Activated CD4-positive, alpha-beta T cell treated with anti-CD3 and anti-CD28 coated beads for 36 hours (primary cell): ENCODE measurements around the gene CRYBG2. TPM values are rescaled to one million over a fixed set of nuclear protein-coding genes. Genes with fewer than 3 reads are reported as not detected.
A peak's percentile ranks its signal among the peaks of the same experiment; 100 is the strongest.

Source experiments
- ATAC-seq: fragments of 200-7000 bp; cut with Tn5 transposase; one replicate; pipeline ENCODE4 v1.10.0; 2021; ENCODE audit warnings: mild to moderate bottlenecking, moderate library complexity
- CTCF ChIA-PET: fragments of 350-600 bp; sonication (Branson Sonifier 250); formaldehyde crosslinking; loops from one replicate; lab custom pipeline; 2021; ENCODE audit warnings: antibody characterized with exemption; lab: Charles Lee
- POLR2A ChIA-PET: fragments of 350-600 bp; sonication (Branson Sonifier 250); formaldehyde crosslinking; loops from one replicate; lab custom pipeline; 2021; ENCODE audit warnings: antibody characterized with exemption, inconsistent platforms; lab: Charles Lee
- DNase-seq: peaks from one replicate; pipeline ENCODE4 v3.0.0-alpha.2; 2020
- H3K27ac Mint-ChIP-seq: one replicate; pipeline ENCODE4 v1.8.0; 2021; ENCODE audit warnings: mixed read lengths
- H3K27me3 Mint-ChIP-seq: one replicate; pipeline ENCODE4 v1.8.0; 2021; ENCODE audit warnings: mixed read lengths
- H3K36me3 Mint-ChIP-seq: one replicate; pipeline ENCODE4 v1.8.0; 2021; ENCODE audit warnings: low read depth, mixed read lengths
- H3K4me1 Mint-ChIP-seq: one replicate; pipeline ENCODE4 v1.8.0; 2021; ENCODE audit warnings: mixed read lengths
- H3K4me3 Mint-ChIP-seq: one replicate; pipeline ENCODE4 v1.8.0; 2021; ENCODE audit warnings: mild to moderate bottlenecking, moderate library complexity, mixed read lengths
- H3K9me3 Mint-ChIP-seq: one replicate; pipeline ENCODE4 v1.8.0; 2021; ENCODE audit warnings: low read depth, mixed read lengths
- intact Hi-C, 2 experiments: fragments of 100-400 bp; cut with DNase I in 1 of 2; cut with micrococcal nuclease in 1 of 2; formaldehyde crosslinking; loops; one replicate each; pipeline versions ENCODE4 v1.14.2 to v1.15.1; 2022 to 2024; cut with DNase I, micrococcal nuclease
- total RNA-seq, 2 experiments: library from RNA; stranded (reverse); gene quantifications; one replicate each; pipeline ENCODE4 v1.2.3, GENCODE V29; 2021

Gene CRYBG2
- total RNA-seq, 2 experiments from 2014 or later: 1.5 to 1.6 TPM

GRCh38 chr1:26349188-26349876 lies 4.6 kb downstream of the CRYBG2 start:
- Mint-ChIP-seq H3K27me3 (no peaks in the 10 kb centered on the region), H3K27ac (no peak overlapping the region), H3K36me3 (no peaks in the 10 kb centered on the region), H3K4me3 (no peak overlapping the region), H3K9me3 (no peaks in the 10 kb centered on the region), H3K4me1 (no peaks in the 10 kb centered on the region)
- intact Hi-C loops: no loop called here
- DNase-seq (no peak), ATAC-seq (no peak)
- ChIA-PET CTCF (interaction anchor here (0.6 to 1.0 kb wide), 2 partner anchors 9 to 21 kb away, joined by 3 to 4 read pairs; no protein-coding TSS in a partner anchor), POLR2A (interaction anchor here (0.5 kb wide), 1 partner anchor 281 kb away, joined by 3 read pairs; no protein-coding TSS in a partner anchor)

- CTCF ChIA-PET: interaction anchor here (1.0 to 1.7 kb wide), 4 partner anchors 25 to 71 kb away, joined by 3 to 7 read pairs (median 3); no protein-coding TSS in a partner anchor
- intact Hi-C loops: no loop called here
- H3K27me3 Mint-ChIP-seq: no peaks in the 10 kb centered on the region
These were observed 7.5 kb downstream of the CRYBG2 start for GRCh38 chr1:26346274-26347033.

DNA sequence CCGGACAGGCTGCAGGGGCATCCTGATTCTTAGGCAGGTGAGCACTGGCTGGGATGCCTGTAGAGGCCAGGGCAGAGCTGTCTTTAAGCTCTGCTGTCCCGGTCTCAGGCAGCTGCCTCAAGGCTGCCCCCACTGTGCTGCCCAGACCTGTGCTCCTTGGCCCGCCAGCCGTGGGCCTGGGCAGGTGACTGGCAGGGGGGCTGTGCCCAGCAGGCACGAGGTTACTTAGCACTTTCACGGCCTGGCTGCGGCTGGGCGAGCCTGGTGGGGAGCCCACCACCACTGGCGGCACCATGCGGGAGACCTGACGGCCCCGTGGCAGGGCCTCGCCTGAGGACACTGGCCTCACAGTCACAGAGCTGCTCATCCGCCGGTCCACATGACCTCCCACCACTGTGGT lies 8.2 kb downstream of the CRYBG2 start:
- POLR2A ChIA-PET: no interaction called here
- no peak for ATAC-seq
- H3K36me3 Mint-ChIP-seq: no peaks in the 10 kb centered on the region

More at GRCh38 chr1:26346274-26347033, 7.5 kb downstream of the CRYBG2 start:
- Mint-ChIP-seq H3K4me3 (no peak overlapping the region), H3K27ac (no peak overlapping the region), H3K4me1 (no peaks in the 10 kb centered on the region), H3K9me3 (no peaks in the 10 kb centered on the region), H3K36me3 (no peaks in the 10 kb centered on the region)
- POLR2A ChIA-PET: no interaction called here
- DNase-seq (no peak), ATAC-seq (no peak)

DNA sequence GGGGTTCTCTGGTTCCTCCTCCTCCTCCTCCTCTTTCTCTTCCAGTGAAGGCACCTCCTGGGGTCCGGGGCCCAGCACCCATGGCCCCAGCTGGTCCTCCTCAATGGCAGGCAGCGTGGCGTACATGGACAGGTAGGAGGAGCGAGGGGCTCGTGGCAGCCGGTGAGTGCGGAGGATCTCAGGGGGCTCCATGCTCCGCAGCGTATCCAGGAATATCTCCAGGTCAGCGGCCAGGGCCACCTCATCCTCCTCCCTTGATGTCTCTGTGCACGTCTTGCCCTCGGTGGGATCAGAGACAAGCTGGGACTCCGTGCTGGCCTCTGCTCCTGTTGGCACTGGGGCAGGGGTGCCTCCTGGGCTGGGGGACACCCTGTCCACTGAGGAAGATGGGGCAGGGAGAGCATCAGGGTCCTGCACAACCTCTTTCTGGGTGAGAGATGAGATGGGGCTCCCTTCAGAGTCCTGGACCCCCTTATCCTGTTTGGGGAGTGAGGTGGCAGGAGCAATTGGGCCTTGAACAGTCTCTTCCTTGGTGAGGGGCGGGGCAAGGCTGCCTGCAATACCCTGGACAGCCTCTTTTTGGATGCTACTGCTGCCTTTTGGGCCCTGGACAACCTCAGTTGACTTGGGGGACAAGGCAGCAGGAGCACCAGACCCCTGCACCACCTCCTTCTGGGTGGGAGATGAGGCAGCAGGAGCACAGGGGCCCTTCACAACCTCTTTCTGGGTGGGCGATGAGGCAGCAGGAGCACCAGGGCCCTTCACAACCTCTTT lies 9.6 kb downstream of the CRYBG2 start:
- no peak overlapping the region for H3K27ac Mint-ChIP-seq
- no peaks in the 10 kb centered on the region for H3K36me3 Mint-ChIP-seq
- no peaks in the 10 kb centered on the region for H3K9me3 Mint-ChIP-seq
- DNase-seq (no peak), ATAC-seq (no peak)
- CTCF ChIA-PET: no interaction called here
- no peaks in the 10 kb centered on the region for H3K4me1 Mint-ChIP-seq
- no peak overlapping the region for H3K4me3 Mint-ChIP-seq
- intact Hi-C loops: no loop called here
- POLR2A ChIA-PET: no interaction called here
- no peaks in the 10 kb centered on the region for H3K27me3 Mint-ChIP-seq

More for the DNA sequence above, 8.2 kb downstream of the CRYBG2 start:
- Mint-ChIP-seq H3K27me3 (no peaks in the 10 kb centered on the region), H3K27ac (no peak overlapping the region), H3K4me3 (no peak overlapping the region), H3K4me1 (no peaks in the 10 kb centered on the region), H3K9me3 (no peaks in the 10 kb centered on the region)
- intact Hi-C loops: no loop called here
- no peak for DNase-seq
- CTCF ChIA-PET: no interaction called here

DNA sequence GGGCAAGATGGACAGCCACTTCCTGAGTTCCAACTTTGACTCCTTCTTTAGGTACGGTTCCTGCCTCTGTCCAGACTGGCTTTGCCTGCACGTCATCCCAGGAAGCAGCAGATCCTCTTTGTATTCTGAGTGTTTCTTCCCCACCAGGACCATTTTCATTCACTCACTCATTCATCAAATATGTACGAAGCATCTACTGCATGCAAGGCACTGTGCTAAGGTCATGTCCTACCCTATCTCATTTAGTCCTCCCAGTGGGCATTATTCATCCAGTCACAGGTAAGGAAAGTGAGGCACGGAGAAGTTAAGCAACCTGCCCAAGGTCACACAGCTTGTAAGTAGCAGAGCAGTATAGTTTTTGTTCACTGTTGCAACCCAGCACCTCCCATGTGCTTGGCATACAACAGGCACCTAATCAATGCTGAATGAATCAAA lies 13.9 kb downstream of the CRYBG2 start:
- Mint-ChIP-seq H3K4me1 (no peaks in the 10 kb centered on the region), H3K27me3 (no peaks in the 10 kb centered on the region), H3K4me3 (no peak overlapping the region), H3K36me3 (no peaks in the 10 kb centered on the region), H3K9me3 (no peaks in the 10 kb centered on the region), H3K27ac (no peak overlapping the region)
- intact Hi-C loops: no loop called here
- CTCF ChIA-PET: interaction anchor here (0.5 kb wide), 1 partner anchor 56 kb away, joined by 5 read pairs; no protein-coding TSS in a partner anchor
- POLR2A ChIA-PET: no interaction called here
- DNase-seq (no peak), ATAC-seq (no peak)

DNA sequence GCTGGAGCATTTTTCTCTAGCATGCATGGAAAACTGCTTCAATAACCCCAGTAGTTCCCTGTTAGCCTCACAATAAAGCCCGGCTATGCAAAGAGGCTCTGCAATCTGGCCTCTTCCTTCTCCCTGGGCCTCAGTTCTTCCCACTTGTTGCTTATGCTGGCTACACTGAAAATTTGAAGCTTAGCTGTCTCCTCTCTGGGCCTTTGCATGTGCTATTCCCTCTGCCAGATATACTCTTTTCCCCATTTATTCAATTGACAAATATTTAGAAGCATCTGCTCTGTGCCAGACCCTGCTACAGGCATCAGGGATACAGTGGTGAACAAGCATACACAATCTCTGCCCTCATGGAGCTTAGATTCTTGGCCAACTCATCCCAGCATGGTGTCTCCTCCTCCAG lies 15.3 kb downstream of the CRYBG2 start:
- intact Hi-C loops: no loop called here
- Mint-ChIP-seq H3K4me3 (no peak overlapping the region), H3K27me3 (no peaks in the 10 kb centered on the region), H3K36me3 (no peaks in the 10 kb centered on the region), H3K9me3 (no peaks in the 10 kb centered on the region), H3K27ac (no peak overlapping the region), H3K4me1 (no peaks in the 10 kb centered on the region)
- no peak for DNase-seq
- ChIA-PET POLR2A (no interaction called here), CTCF (interaction anchor here (0.6 kb wide), 2 partner anchors 82 to 548 kb away, joined by 3 to 4 read pairs; no protein-coding TSS in a partner anchor)
- ATAC-seq: no peak

GRCh38 chr1:26337625-26338024 lies 16.3 kb downstream of the CRYBG2 start:
- DNase-seq (no peak), ATAC-seq (no peak)
- ChIA-PET POLR2A (no interaction called here), CTCF (interaction anchor here (0.6 kb wide), 1 partner anchor 300 kb away, joined by 5 read pairs; no protein-coding TSS in a partner anchor)
- H3K4me3 Mint-ChIP-seq: no peak overlapping the region
- no peaks in the 10 kb centered on the region for H3K9me3 Mint-ChIP-seq
- intact Hi-C loops: loop anchor here in 1 of 2 experiments (2.0 kb wide), 1 partner anchor 21 kb away; no protein-coding TSS in a partner anchor
- no peaks in the 10 kb centered on the region for H3K4me1 Mint-ChIP-seq
- H3K36me3 Mint-ChIP-seq: no peaks in the 10 kb centered on the region
- no peaks in the 10 kb centered on the region for H3K27me3 Mint-ChIP-seq
- H3K27ac Mint-ChIP-seq: no peak overlapping the region

- intact Hi-C loops: loop anchor here in 1 of 2 experiments (2.0 kb wide), 1 partner anchor 22 kb away; no protein-coding TSS in a partner anchor
- H3K4me1 Mint-ChIP-seq: no peaks in the 10 kb centered on the region
- H3K9me3 Mint-ChIP-seq: no peaks in the 10 kb centered on the region
- H3K27ac Mint-ChIP-seq: no peak overlapping the region
- DNase-seq (no peak), ATAC-seq (no peak)
- CTCF ChIA-PET: no interaction called here
- H3K4me3 Mint-ChIP-seq: peak overlapping the region; percentile 75
- H3K36me3 Mint-ChIP-seq: no peaks in the 10 kb centered on the region
- H3K27me3 Mint-ChIP-seq: no peaks in the 10 kb centered on the region
- POLR2A ChIA-PET: interaction anchor here (0.7 kb wide), 1 partner anchor 121 kb away, joined by 3 read pairs; no protein-coding TSS in a partner anchor
These were observed 16.8 kb downstream of the CRYBG2 start for GRCh38 chr1:26337206-26337535.

DNA sequence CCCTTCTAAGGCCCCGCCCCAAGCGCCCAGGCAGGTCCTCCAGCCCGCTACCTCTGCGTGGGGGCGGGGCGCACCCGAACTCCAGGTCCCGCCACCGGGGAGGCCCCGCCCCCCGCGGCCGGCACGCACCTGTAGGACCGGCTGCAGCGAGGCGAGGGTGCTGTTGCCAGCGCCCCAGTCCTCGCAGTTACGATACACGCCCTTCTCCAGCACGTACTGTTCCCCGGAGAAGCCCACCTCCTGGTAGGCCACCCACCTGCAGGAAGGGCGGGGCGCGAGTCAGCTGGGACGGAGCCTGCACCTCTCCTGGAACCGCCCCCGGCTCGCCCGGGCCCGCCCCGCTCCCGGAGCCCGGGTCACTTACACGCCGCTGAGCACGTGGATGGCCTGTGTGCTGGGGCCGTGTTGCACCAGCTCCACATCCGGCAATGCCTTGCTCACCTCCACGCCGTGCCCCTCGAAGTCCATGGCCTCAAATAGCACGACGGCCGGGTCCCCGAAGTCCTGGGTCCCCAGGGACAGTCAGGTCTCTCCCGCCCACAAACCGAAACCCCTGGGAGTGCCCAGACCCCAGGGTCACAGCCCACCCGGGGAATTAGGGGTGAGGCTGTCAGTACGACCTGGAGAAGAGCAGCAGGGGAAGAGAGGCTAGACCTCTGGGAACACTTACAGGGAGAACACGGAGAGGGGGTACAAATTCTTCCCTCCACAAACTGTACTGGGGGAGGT lies 17.3 kb downstream of the CRYBG2 start:
- POLR2A ChIA-PET: interaction anchor here (0.7 kb wide), 1 partner anchor 121 kb away, joined by 3 read pairs; no protein-coding TSS in a partner anchor
- Mint-ChIP-seq H3K4me3 (peak overlapping the region; percentile 75), H3K9me3 (no peaks in the 10 kb centered on the region)

GRCh38 chr1:26335774-26336476 lies 18.0 kb downstream of the CRYBG2 start:
- H3K36me3 Mint-ChIP-seq: no peaks in the 10 kb centered on the region
- POLR2A ChIA-PET: interaction anchor here (0.6 kb wide), 1 partner anchor 149 kb away, joined by 3 read pairs; no protein-coding TSS in a partner anchor
- ATAC-seq (peak; percentile 6), DNase-seq (no peak)
- no peaks in the 10 kb centered on the region for H3K9me3 Mint-ChIP-seq
- H3K27me3 Mint-ChIP-seq: no peaks in the 10 kb centered on the region
- H3K4me3 Mint-ChIP-seq: peak overlapping the region; percentile 75
- intact Hi-C loops: loop anchor here in 1 of 2 experiments (1.0 to 2.0 kb wide), 5 partner anchors 15 to 102 kb away; partner anchors contain the start of genes CEP85 and UBXN11
- CTCF ChIA-PET: interaction anchor here (0.9 to 1.0 kb wide), 2 partner anchors 28 to 60 kb away, joined by 3 to 6 read pairs; no protein-coding TSS in a partner anchor
- H3K4me1 Mint-ChIP-seq: no peaks in the 10 kb centered on the region
- H3K27ac Mint-ChIP-seq: no peak overlapping the region

More for the DNA sequence above, 17.3 kb downstream of the CRYBG2 start:
- no peaks in the 10 kb centered on the region for H3K27me3 Mint-ChIP-seq
- CTCF ChIA-PET: no interaction called here
- no peaks in the 10 kb centered on the region for H3K4me1 Mint-ChIP-seq
- ATAC-seq (peak; percentile 93), DNase-seq (peak; percentile 89)
- intact Hi-C loops: loop anchor here in 1 of 2 experiments (1.0 to 2.0 kb wide), 5 partner anchors 15 to 102 kb away; partner anchors contain the start of genes CEP85 and UBXN11
- H3K27ac Mint-ChIP-seq: no peak overlapping the region
- no peaks in the 10 kb centered on the region for H3K36me3 Mint-ChIP-seq
